GM19193 (cell line): ENCODE data around the gene TRIP13.

Source experiments
- POLR2A ChIP-seq: IDR thresholded peaks from 4 replicates; pipeline ENCODE4 v1.6.1; 2011; ENCODE audit not compliant: insufficient read depth, insufficient read length; ENCODE audit errors: extremely low read depth

TRIP13 gene

GRCh38 chr5:920321-920720, 27.6 kb downstream of the TRIP13 start:
- no peak for TF ChIP-seq POLR2A

GRCh38 chr5:921456-922435, 29.1 kb downstream of the TRIP13 start:
- no peak for TF ChIP-seq POLR2A

- TF ChIP-seq POLR2A, result no peak
These were observed 30.0 kb downstream of the TRIP13 start for GRCh38 chr5:922436-923280.

GRCh38 chr5:923281-923873, 30.7 kb downstream of the TRIP13 start:
- no peak for TF ChIP-seq POLR2A

GRCh38 chr5:926417-927171, 33.9 kb downstream of the TRIP13 start:
- TF ChIP-seq POLR2A, result no peak

- no peak for TF ChIP-seq POLR2A
These were observed 34.7 kb downstream of the TRIP13 start for GRCh38 chr5:927172-928015.

GRCh38 chr5:929596-929995, 36.9 kb downstream of the TRIP13 start:
- TF ChIP-seq POLR2A, result no peak

GRCh38 chr5:930866-931265, 38.2 kb downstream of the TRIP13 start:
- no peak for TF ChIP-seq POLR2A

GRCh38 chr5:931570-932145, 39.0 kb downstream of the TRIP13 start:
- no peak for TF ChIP-seq POLR2A

- TF ChIP-seq POLR2A, result no peak
These were observed 39.5 kb downstream of the TRIP13 start for GRCh38 chr5:932151-932627.

- no peak for TF ChIP-seq POLR2A
These were observed 40.1 kb downstream of the TRIP13 start for GRCh38 chr5:932628-933250.

GRCh38 chr5:933251-933861, 40.7 kb downstream of the TRIP13 start:
- no peak for TF ChIP-seq POLR2A
